Measurements from ENCODE around the gene IRAK1BP1.
"Not testable (repeated sequence)": the region's sequence is repeated elsewhere in the genome, so short reads cannot be mapped to it uniquely, and the experiment has no call there.

Gene IRAK1BP1

DNA sequence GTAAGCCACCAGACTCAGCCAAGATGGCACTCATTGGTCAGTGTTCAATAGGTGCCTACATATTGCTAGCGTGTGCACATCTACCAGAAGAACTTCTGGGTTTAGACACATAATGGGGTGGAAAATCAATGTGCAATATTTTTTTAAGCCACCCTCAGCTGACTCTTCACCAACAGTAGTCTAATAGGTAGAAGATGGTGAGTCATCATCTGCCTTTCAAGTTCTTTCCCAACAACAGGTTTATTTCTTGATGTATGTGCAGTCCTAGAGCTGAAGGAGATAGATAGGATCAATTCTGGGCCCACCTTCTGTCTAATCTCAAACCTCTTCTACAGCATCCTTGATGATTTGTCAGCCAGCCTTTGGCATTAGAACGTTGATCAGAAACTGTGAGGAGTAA lies 41.3 kb downstream of the IRAK1BP1 start:
- H3K27me3 ChIP-seq (ENCODE audit: control insufficient read depth, insufficient read depth, low read length) = peaks cover 22% of the 10 kb centered on the region
- no peaks in the 10 kb centered on the region for H3K4me1 ChIP-seq (ENCODE audit: control insufficient read depth, insufficient read depth, low read length)
- H3K4me3 ChIP-seq (ENCODE audit: low read depth, low read length) = no peak overlapping the region
- H3K36me3 ChIP-seq (ENCODE audit: control insufficient read depth, insufficient read depth, low read length) = no peaks in the 10 kb centered on the region
- H3K9ac ChIP-seq (ENCODE audit: low read depth, low read length) = no peak overlapping the region
- no peaks in the 10 kb centered on the region for H3K9me3 ChIP-seq (ENCODE audit: control insufficient read depth, insufficient read depth, low read length)

DNA sequence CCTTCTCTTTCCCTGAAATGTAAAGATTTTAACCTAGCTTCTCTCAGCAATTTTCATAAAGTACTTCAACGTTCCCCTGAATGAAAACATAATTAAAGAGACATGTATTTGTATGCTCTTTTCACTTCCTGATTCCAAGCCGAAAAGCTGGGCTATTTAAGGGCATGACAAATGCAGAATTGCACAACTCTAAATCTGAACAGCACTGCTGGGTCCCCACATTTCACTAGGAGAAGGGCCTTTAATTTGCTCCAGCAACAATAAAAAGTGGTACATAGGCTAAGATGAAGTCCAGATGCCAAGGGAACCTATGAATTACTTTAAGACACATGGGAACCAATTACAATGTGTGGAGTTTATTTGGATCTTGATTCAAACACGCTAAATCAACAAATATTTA lies 42.0 kb downstream of the IRAK1BP1 start:
- H3K27me3 ChIP-seq (ENCODE audit: control insufficient read depth, insufficient read depth, low read length) = peaks cover 22% of the 10 kb centered on the region
- H3K36me3 ChIP-seq (ENCODE audit: control insufficient read depth, insufficient read depth, low read length) = no peaks in the 10 kb centered on the region
- no peaks in the 10 kb centered on the region for H3K9me3 ChIP-seq (ENCODE audit: control insufficient read depth, insufficient read depth, low read length)
- no peak overlapping the region for H3K4me3 ChIP-seq (ENCODE audit: low read depth, low read length)
- no peaks in the 10 kb centered on the region for H3K4me1 ChIP-seq (ENCODE audit: control insufficient read depth, insufficient read depth, low read length)
- H3K9ac ChIP-seq (ENCODE audit: low read depth, low read length) = no peak overlapping the region

DNA sequence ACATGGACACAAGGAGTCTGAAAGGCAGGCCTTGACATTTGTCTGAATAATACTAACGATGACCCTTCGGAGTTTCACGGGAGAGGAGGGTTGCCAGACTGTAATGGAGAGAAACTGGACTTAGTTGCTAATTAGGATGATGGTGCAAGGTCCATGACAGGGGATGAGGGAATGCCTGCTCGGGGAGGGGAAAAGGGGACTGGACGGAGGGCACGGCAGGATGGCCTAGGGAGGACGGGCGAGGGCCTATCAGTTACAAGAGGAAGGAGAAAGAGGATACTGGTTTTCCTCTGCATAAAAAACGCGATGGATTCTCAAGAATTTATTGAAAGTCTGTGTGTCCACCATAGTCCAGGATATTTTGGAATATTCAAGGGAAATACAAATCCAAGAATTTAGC lies 42.7 kb downstream of the IRAK1BP1 start:
- Histone ChIP-seq H3K4me1 (ENCODE audit: control insufficient read depth, insufficient read depth, low read length) (no peaks in the 10 kb centered on the region), H3K27me3 (ENCODE audit: control insufficient read depth, insufficient read depth, low read length) (peaks cover 22% of the 10 kb centered on the region), H3K36me3 (ENCODE audit: control insufficient read depth, insufficient read depth, low read length) (no peaks in the 10 kb centered on the region), H3K4me3 (ENCODE audit: low read depth, low read length) (peak overlapping the region; percentile 81), H3K9me3 (ENCODE audit: control insufficient read depth, insufficient read depth, low read length) (no peaks in the 10 kb centered on the region), H3K9ac (ENCODE audit: low read depth, low read length) (no peak overlapping the region)

DNA sequence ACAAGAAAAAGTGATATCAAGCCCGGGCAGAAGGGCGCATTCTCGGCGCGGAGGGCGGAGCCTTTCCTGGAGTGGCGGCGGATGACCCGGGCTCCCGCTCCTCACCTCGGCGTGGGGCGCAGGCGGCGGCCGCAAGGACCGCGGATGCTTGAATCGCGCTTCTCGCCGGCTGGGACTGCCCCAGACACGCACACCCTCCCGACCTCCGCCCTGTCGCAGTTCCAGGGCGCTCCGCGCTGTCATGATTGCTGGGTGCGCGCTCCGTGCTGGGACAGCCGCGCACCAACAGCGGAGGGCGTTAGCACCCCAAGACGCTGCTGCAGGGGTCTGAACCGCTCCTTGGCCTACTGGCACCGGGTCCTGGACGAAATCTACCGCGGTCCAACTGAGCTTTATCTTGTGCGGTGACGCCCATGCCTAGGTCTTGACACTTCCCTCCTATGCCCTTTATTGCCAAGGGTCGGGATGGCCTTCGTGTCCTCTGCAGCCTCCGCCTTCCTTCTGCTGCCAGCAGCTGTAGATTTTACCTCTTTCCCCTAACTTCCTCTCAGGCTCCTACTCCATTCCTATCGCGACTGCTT lies 43.3 kb downstream of the IRAK1BP1 start:
- no peaks in the 10 kb centered on the region for H3K9me3 ChIP-seq (ENCODE audit: control insufficient read depth, insufficient read depth, low read length)
- no peaks in the 10 kb centered on the region for H3K36me3 ChIP-seq (ENCODE audit: control insufficient read depth, insufficient read depth, low read length)
- peaks cover 22% of the 10 kb centered on the region for H3K27me3 ChIP-seq (ENCODE audit: control insufficient read depth, insufficient read depth, low read length)
- H3K4me1 ChIP-seq (ENCODE audit: control insufficient read depth, insufficient read depth, low read length) = no peaks in the 10 kb centered on the region
- peak overlapping the region; percentile 14 for H3K9ac ChIP-seq (ENCODE audit: low read depth, low read length)
- peak overlapping the region; percentile 81 for H3K4me3 ChIP-seq (ENCODE audit: low read depth, low read length)

DNA sequence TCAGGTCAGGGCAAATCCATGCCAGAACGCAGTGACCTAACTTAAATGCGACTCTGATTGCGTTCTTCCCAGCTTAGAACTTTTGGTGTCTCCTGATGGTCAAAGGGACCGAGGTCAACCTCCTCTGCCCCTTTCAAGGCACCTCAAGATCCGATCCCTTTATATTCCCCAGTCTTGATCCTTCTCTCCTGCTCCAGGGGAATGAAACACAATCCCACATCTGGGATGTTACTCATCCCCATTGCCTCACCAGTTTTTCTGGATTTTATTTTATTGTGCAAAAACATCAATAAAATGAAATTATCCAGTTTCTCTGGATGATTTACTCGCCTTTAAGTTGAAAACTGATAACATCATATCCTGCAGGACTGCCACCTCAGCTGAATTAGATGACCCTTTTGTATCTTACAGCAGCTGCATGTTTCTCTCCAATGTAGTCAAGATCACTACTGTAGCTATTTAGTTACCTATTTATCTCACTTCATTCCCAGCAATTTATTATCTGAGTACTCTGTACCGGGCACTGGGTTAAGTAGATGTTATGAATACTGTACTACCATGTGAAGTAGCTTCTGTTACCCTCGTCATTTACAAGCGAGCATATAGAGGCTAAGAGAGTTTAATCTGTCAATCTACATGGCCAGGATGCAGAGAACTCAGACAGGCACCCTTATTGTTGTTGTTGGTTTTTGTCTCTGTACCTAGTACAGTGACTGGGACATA lies 44.0 kb downstream of the IRAK1BP1 start:
- Histone ChIP-seq H3K9ac (ENCODE audit: low read depth, low read length) (peak overlapping the region; percentile 14), H3K27me3 (ENCODE audit: control insufficient read depth, insufficient read depth, low read length) (peaks cover 22% of the 10 kb centered on the region), H3K9me3 (ENCODE audit: control insufficient read depth, insufficient read depth, low read length) (no peaks in the 10 kb centered on the region), H3K4me3 (ENCODE audit: low read depth, low read length) (peak overlapping the region; percentile 81), H3K36me3 (ENCODE audit: control insufficient read depth, insufficient read depth, low read length) (no peaks in the 10 kb centered on the region), H3K4me1 (ENCODE audit: control insufficient read depth, insufficient read depth, low read length) (no peaks in the 10 kb centered on the region)

DNA sequence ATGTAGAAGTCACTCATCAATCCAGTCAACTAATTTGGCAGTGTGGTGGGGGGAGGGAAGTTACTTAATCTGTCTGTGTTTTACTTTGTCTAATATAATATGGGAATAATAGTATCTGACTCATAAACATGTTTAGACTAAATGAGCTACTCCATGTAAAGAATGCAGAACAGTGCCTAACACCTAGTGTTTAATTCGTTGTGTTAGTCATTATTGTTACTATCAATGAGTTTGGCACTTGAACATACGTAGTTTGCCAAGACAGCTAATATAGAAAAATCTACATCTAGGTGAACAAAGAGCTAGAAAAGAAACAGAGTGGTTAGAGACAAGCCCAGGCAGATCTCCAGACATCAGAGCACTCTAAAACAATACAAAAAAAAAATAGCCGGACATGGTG lies 49.1 kb downstream of the IRAK1BP1 start:
- no peak overlapping the region for H3K9ac ChIP-seq (ENCODE audit: low read depth, low read length)
- H3K27me3 ChIP-seq (ENCODE audit: control insufficient read depth, insufficient read depth, low read length) = peaks cover 11% of the 10 kb centered on the region
- H3K4me1 ChIP-seq (ENCODE audit: control insufficient read depth, insufficient read depth, low read length) = no peaks in the 10 kb centered on the region
- no peaks in the 10 kb centered on the region for H3K9me3 ChIP-seq (ENCODE audit: control insufficient read depth, insufficient read depth, low read length)
- no peak overlapping the region for H3K4me3 ChIP-seq (ENCODE audit: low read depth, low read length)
- H3K36me3 ChIP-seq (ENCODE audit: control insufficient read depth, insufficient read depth, low read length) = no peaks in the 10 kb centered on the region

DNA sequence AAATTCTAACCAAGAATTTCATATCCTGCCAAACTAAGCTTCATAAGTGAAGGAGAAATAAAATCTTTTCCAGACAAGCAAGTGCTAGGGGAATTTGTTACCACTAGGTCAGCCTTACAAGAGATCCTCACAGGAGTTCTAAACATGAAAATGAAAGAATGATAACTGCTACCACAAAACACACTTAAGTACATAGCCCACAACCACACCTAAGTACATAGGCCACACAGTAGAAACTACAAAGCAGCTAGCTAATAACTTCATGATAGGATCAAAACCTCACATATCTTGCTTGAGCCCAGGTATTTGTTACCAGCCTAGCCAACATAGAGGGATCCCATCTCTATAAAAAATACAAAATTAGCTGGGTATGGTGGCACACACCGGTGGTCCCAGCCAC lies 50.4 kb downstream of the IRAK1BP1 start:
- no peak overlapping the region for H3K4me3 ChIP-seq (ENCODE audit: low read depth, low read length)
- H3K27me3 ChIP-seq (ENCODE audit: control insufficient read depth, insufficient read depth, low read length) = no peaks in the 10 kb centered on the region
- no peak overlapping the region for H3K9ac ChIP-seq (ENCODE audit: low read depth, low read length)
- no peaks in the 10 kb centered on the region for H3K36me3 ChIP-seq (ENCODE audit: control insufficient read depth, insufficient read depth, low read length)
- H3K4me1 ChIP-seq (ENCODE audit: control insufficient read depth, insufficient read depth, low read length) = no peaks in the 10 kb centered on the region
- no peaks in the 10 kb centered on the region for H3K9me3 ChIP-seq (ENCODE audit: control insufficient read depth, insufficient read depth, low read length)

DNA sequence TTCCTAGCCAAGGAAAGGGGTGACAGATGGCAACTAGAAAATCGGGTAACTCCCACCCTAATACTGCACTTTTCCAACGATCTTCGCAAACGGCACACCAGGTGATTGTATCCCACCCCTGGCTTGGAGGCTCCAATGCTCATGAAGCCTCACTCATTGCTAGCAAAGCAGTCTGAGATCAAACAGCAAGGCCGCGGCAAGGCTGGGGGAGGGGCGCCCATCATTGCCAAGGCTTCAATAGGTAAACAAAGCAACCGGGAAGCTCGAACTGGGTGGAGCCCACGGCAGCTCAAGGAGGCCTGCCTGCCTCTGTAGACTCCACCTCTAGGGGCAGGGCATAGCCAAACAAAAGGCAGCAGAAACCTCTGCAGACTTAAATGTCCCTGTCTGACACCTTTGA lies 53.8 kb downstream of the IRAK1BP1 start:
- H3K4me1 ChIP-seq (ENCODE audit: control insufficient read depth, insufficient read depth, low read length); H3K9me3 ChIP-seq (ENCODE audit: control insufficient read depth, insufficient read depth, low read length); H3K9ac ChIP-seq (ENCODE audit: low read depth, low read length); H3K36me3 ChIP-seq (ENCODE audit: control insufficient read depth, insufficient read depth, low read length); H3K27me3 ChIP-seq (ENCODE audit: control insufficient read depth, insufficient read depth, low read length); H3K4me3 ChIP-seq (ENCODE audit: low read depth, low read length): not testable (repeated sequence)

DNA sequence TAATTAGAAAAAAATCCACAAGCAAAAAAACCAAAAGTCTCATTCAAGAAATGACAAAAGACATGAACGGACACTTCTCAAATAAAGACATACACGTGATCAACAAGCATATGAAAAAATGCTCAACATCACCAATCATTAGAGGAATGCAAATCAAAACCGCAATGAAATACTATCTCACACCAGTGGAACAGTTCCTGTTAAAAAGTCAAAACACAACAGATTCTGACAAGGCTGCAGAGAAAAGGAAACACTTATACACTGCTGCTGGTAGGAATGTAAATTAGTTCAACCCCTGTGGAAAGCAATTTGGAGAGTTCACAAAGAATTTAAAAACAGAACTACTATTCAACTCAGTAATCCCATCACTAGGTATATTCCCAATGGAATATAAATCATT lies 58.0 kb downstream of the IRAK1BP1 start:
- Histone ChIP-seq H3K4me3 (ENCODE audit: low read depth, low read length) (no peak overlapping the region), H3K36me3 (ENCODE audit: control insufficient read depth, insufficient read depth, low read length) (no peaks in the 10 kb centered on the region), H3K9me3 (ENCODE audit: control insufficient read depth, insufficient read depth, low read length) (no peaks in the 10 kb centered on the region), H3K27me3 (ENCODE audit: control insufficient read depth, insufficient read depth, low read length) (no peaks in the 10 kb centered on the region), H3K4me1 (ENCODE audit: control insufficient read depth, insufficient read depth, low read length) (no peaks in the 10 kb centered on the region), H3K9ac (ENCODE audit: low read depth, low read length) (no peak overlapping the region)

DNA sequence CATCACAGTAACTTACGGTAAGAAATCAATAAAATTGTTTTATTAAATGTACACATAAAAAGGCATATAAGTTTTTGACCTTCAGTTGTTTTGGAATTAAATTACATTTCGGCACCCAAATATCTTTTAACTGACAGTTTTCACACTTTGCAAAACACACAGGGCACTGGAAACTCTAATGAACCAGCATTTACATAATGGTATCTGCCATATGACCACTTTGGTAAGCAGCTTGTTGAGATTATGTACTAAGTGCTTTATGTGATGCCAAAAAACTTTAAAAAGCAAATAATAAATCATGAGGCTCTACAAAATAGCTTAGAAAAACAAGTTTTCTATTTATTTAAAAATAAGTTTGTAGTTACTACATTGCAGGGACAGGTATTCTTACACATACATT lies 68.2 kb downstream of the IRAK1BP1 start:
- no peak overlapping the region for H3K9ac ChIP-seq (ENCODE audit: low read depth, low read length)
- no peaks in the 10 kb centered on the region for H3K9me3 ChIP-seq (ENCODE audit: control insufficient read depth, insufficient read depth, low read length)
- no peaks in the 10 kb centered on the region for H3K27me3 ChIP-seq (ENCODE audit: control insufficient read depth, insufficient read depth, low read length)
- H3K4me3 ChIP-seq (ENCODE audit: low read depth, low read length) = no peak overlapping the region
- H3K4me1 ChIP-seq (ENCODE audit: control insufficient read depth, insufficient read depth, low read length) = no peaks in the 10 kb centered on the region
- no peaks in the 10 kb centered on the region for H3K36me3 ChIP-seq (ENCODE audit: control insufficient read depth, insufficient read depth, low read length)

DNA sequence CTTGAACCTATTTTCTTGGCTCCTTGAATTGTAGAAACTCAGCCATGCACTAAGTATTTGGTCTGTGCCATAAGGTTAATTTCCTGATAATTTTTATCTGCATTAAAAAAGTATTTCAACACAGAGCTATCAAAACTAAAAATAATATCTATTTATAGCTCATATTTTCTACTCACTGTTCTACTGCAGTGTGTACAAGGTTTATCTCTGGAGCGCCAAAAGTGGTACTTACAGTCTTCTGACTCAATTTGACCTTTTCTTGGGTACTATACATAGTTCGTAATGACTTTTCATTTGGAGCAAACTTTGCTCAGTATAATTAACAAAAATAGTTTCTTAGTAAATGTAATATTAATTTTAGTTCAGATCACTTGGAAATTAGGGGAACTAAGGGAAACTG lies 69.2 kb downstream of the IRAK1BP1 start:
- Histone ChIP-seq H3K9me3 (ENCODE audit: control insufficient read depth, insufficient read depth, low read length) (no peaks in the 10 kb centered on the region), H3K9ac (ENCODE audit: low read depth, low read length) (no peak overlapping the region), H3K36me3 (ENCODE audit: control insufficient read depth, insufficient read depth, low read length) (no peaks in the 10 kb centered on the region), H3K27me3 (ENCODE audit: control insufficient read depth, insufficient read depth, low read length) (no peaks in the 10 kb centered on the region), H3K4me3 (ENCODE audit: low read depth, low read length) (no peak overlapping the region), H3K4me1 (ENCODE audit: control insufficient read depth, insufficient read depth, low read length) (no peaks in the 10 kb centered on the region)

DNA sequence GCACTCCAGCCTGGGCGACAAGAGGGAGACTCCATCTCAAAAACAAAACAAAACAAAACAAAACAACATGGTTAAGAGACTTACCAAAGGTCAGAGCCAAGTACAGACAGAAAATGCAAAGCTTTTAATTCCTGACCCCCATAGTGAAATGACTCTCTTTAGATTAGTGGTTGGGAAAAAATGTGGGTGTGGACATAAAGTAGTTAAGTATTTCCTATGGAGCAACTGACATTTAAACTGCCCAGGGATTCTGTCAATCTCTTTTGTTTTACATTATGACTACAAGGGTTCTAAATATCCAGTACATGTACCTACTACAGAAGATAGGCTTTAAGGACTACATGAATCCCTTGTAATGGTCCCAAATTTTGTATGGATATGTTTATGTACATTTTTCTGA lies 75.1 kb downstream of the IRAK1BP1 start:
- Histone ChIP-seq H3K9me3 (ENCODE audit: control insufficient read depth, insufficient read depth, low read length) (no peaks in the 10 kb centered on the region), H3K4me1 (ENCODE audit: control insufficient read depth, insufficient read depth, low read length) (no peaks in the 10 kb centered on the region), H3K36me3 (ENCODE audit: control insufficient read depth, insufficient read depth, low read length) (no peaks in the 10 kb centered on the region), H3K4me3 (ENCODE audit: low read depth, low read length) (no peak overlapping the region), H3K9ac (ENCODE audit: low read depth, low read length) (no peak overlapping the region), H3K27me3 (ENCODE audit: control insufficient read depth, insufficient read depth, low read length) (no peaks in the 10 kb centered on the region)
